IPS DF 4.7 (cell line): ENCODE results near the gene SSRP1.

Experiments used
- DNase-seq: peaks from one replicate; pipeline ENCODE4 v3.0.0-alpha.2; 2013; ENCODE audit warnings: low spot score; ENCODE audit errors: extremely low read depth

The SSRP1 gene

DNA sequence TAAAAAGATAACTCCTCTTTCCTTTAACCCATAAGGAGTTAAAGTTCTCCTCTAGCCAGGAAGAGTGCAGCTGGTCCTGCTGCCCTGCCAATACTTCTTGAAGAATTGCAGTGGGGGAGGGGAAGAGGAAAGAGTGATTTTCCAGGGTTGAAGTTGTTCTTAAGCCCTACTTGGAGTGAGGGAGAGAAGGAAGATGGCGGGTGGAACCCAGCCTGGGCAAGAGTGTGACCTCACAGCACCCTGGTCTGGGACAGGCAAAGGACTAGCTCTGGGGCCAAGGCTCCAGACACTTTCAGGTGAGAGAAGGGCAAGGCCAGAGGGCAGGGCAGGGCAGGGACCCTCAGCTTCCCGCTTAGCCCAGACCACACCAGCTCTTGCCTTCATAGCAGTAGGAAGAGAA, 17.5 kb downstream of the SSRP1 start:
- DNase-seq, result no peak

- DNase-seq, result no peak
Observed at GRCh38 chr11:57316017-57316416, 19.7 kb downstream of the SSRP1 start.

- no peak for DNase-seq
Observed at GRCh38 chr11:57315491-57315890, 20.2 kb downstream of the SSRP1 start.

DNA sequence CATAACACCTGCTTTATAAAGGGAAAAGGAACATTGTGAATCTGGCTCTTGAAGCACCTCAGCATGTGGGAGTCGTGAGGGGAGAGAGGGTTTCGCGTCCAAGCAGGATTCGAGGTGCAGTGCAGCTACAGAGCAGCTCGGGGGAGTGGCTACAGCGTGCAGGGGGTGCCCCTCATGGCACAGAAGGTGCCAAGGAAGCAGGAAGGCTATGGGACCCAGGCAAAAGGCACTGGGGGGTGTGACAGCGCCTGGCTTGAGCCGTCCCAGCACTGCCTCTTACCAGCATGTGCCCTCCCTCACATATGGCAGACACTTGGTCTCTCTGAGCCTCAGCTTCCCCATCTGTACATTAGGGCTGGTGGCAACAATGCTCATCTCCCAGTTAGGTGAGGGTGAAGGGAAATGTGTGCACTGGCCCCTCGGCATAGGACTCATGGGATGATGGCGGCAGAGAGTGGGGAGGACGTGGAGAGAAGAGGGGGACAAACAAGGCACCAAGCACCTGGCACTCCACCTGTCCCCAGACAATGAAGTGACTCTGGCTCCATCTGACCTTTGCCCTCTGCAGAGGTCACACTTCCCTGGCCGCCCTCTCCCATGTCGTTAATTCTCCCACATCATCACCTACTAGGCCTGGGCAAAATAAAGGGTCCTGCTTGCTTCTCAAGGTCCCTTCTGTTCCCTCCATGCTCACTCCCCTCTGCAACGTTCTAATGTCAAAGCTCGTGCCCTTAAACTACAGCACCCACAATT, 21.3 kb downstream of the SSRP1 start:
- DNase-seq, result no peak

DNA sequence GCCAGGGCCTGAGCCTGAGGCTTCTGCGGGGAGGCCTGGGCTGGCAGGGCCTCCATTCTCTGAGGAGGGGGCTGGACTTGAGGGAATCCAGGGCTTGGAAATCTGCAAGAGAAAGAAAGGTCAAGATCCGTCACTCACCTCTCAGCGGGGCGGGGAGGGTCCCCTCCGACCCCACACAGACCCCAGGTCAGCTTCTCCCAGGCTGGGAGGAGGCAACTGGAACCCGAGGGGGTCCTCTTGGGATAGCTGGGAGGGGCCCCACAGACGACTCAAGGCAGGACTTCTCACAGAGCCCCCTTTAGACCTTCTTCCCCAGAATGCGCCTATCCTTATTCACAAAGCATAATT, 21.9 kb downstream of the SSRP1 start:
- no peak for DNase-seq

- DNase-seq, result no peak
Observed at GRCh38 chr11:57313071-57313787, 22.5 kb downstream of the SSRP1 start.

GRCh38 chr11:57312511-57313021, 23.1 kb downstream of the SSRP1 start:
- DNase-seq, result no peak

DNA sequence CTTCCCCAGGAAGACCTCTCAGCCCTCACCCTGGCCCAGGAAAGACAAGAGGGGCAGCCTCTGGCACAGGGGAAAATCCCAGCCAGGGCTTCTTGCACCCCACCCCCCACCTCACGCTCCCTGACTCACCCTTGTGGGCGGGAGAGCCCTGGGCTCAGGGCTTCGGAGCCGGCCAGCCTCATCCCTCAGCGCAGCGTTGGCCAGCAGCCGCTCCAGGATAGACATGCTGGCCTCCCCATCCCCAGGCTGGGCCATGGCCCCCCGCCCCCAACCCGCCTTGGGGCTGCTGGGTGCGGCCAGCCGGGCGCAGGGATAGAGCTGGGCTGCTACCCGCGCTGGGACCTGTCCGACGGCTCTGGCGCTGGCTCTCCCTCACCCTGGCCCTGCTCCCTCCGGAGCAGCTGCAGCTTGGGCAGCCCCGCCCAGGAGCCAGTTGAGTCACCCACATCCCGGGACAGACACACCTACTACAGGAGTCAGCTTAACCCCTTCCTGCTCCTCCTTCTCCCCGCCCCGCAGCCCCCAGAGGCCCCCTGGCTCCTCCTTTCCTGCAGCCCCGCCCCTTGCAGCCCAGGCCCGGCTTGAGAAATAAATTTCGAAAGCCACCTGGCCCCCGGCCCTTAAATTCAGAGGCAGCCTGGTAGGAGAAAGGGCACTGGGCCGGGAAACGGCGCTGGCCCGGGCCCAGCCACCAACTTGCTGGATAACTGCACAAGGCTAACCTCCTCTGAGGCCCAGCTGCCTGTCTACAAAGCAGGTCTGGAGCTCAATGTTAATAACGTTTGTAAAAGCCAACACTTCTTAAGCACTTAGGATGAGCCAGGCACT, 24.4 kb downstream of the SSRP1 start:
- DNase-seq, result no peak

GRCh38 chr11:57310630-57311086, 25.0 kb downstream of the SSRP1 start:
- no peak for DNase-seq

DNA sequence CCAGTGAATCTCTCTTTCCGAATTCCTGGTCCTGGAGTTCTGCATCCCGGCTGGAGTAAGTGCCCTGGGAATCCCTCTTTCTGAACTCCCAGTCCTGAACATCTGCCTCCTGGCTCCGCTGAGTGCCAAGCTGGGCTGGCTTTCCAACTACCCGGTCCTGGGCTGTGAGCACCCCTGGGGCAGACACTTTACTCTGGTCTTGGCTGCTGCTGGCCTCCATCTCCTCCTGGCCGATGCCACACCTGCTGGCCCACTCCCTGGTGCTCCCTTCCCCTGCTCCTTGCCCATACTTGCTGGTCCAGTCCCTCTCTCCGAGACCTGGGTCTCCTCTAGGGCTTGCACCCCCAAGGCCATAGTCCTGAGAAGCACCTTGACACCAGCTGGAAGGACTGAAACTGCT, 25.6 kb downstream of the SSRP1 start:
- no peak for DNase-seq

GRCh38 chr11:57309106-57310059, 26.3 kb downstream of the SSRP1 start:
- DNase-seq, result no peak

DNA sequence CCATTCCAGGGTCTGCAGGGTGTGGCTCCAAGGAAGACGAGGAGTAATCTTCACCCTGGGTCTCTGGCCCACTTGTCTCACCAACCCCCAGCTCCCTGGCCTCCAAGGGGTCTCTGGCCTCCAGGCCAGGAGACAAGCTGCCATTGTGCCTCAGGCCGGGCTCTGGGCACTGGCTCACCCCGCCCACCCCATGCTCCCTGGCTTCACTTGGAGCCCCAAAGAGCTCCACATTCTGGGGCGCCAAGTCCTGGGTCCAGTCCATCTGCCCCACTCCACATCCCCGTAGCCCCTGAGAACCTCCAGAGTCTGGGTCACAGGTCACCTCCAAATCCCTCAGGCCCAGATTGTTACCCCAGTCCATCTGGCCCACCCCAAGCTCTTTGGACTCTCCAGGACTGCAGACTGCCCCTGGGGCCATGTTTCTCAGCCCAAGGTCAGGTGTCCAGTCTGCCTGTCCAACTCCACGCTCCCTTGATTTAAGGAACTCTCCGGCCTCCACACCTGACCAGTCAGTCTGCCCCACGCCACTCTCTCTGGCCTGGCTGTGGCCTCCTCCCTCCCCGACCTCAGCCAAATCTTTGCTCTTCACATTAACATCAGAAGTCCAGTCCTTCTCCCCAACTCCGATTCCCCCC, 27.1 kb downstream of the SSRP1 start:
- DNase-seq, result no peak

GRCh38 chr11:57307666-57308270, 27.9 kb downstream of the SSRP1 start:
- DNase-seq, result no peak

GRCh38 chr11:57306940-57307565, 28.6 kb downstream of the SSRP1 start:
- no peak for DNase-seq

GRCh38 chr11:57306161-57306876, 29.4 kb downstream of the SSRP1 start:
- DNase-seq, result no peak

DNA sequence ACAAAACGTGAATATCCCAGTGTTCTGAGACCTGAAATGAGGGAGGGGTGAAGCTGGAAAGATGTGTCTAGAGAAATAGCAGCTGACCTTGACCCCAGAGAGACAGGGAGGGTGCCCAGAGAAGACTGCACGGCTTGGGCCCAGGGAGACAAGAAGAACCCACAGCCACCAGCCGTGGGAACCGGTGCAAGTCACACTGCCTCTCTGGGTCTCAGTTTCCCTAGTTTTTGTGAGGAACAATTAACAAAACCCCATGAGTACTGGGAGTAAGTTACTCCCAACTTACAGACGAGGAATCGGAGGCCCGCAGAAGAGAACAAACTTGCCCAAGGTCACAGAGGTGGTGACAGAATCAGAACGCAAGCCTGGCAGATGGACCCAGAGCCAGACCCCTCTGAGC, 30.2 kb downstream of the SSRP1 start:
- no peak for DNase-seq

- DNase-seq, result no peak
Observed at GRCh38 chr11:57303990-57304579, 31.6 kb downstream of the SSRP1 start.

GRCh38 chr11:57303280-57303989, 32.3 kb downstream of the SSRP1 start:
- DNase-seq, result no peak
